Retinal pigment epithelial cell (primary cell): ENCODE measurements around the gene RBP3.

Experiments used
- DNase-seq: peaks from one replicate; pipeline ENCODE4 v3.0.0-alpha.2; 2010; ENCODE audit warnings: low read depth
- H3K4me3 ChIP-seq: 2 replicates; pipeline ENCODE4 v1.5.1; 2011; ENCODE audit warnings: mild to moderate bottlenecking, low read length, control low read depth, moderate library complexity
- CTCF ChIP-seq: conservative IDR thresholded peaks from 2 replicates; pipeline ENCODE4 v1.5.1; 2011; ENCODE audit warnings: low read depth, low read length, control low read depth, inconsistent platforms

The RBP3 gene

GRCh38 chr10:47350671-47351640 lies 2.8 kb downstream of the RBP3 start:
- no peak for TF ChIP-seq CTCF
- DNase-seq, result no peak
- no peak overlapping the region for H3K4me3 ChIP-seq

DNA sequence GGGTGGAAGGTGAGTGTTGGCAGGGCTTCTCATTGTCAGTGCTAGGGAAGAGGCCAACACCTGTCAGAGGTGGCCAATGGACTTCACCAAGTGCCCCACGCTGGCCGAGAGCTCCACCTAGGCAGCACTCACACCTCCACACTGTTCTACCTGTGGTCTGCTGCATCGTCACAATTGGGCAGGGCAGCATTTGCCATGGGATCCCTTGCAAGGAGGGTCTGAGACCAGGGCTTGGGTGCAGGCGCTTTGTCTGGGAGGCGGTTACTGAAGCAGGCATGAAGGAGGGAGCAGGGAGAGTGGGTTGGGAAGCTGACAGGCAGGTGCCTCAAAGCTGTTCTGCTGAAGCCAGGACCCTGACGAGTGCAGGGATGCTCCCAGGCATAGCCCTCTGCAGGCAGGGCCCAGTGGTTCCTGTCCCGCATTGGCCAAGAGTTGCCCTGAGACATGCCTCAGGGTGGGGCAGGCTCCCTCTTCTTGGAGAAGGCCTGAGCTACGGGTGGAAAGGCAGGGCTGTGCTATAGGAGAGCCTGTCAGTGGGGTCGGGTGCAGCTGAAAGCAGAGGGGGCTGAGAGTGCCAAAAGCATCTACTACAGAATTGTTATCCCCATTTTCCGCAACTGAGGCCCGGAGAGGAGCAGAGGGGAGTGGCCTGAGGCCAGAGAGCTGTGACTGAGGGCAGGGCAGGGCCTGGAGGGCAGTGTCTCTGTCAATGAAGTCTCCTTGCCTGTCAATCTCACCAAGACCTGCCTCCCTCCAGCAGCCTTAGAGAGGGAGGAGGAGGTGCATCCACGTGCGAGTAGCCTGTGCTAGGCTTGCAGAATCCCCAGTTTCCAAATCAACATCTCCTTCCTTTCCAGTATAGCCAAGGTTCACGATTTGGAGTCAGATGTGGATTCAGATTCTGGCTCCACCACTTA lies 4.0 kb downstream of the RBP3 start:
- H3K4me3 ChIP-seq, result no peak overlapping the region
- TF ChIP-seq CTCF, result no peak

DNA sequence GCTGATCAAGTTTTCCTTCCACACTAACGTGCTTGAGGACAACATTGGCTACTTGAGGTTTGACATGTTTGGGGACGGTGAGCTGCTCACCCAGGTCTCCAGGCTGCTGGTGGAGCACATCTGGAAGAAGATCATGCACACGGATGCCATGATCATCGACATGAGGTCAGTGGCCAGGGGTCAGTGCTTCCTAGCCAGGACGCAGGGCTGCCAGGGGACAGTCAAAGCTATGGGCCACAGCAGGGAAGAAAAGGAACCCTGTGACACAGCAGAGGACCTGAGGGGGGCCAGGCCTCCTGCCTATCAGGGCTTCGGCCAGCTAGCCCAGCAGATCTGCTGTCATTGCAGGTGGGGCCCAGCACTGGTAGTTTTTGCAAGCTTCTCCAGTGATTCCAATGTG lies 5.2 kb downstream of the RBP3 start:
- no peak for TF ChIP-seq CTCF
- no peak overlapping the region for H3K4me3 ChIP-seq
- DNase-seq, result no peak

More for the DNA sequence above, 4.0 kb downstream of the RBP3 start:
- no peak for DNase-seq

GRCh38 chr10:47354165-47354564 lies 6.0 kb downstream of the RBP3 start:
- no peak overlapping the region for H3K4me3 ChIP-seq
- TF ChIP-seq CTCF, result peak; percentile 46
- no peak for DNase-seq

DNA sequence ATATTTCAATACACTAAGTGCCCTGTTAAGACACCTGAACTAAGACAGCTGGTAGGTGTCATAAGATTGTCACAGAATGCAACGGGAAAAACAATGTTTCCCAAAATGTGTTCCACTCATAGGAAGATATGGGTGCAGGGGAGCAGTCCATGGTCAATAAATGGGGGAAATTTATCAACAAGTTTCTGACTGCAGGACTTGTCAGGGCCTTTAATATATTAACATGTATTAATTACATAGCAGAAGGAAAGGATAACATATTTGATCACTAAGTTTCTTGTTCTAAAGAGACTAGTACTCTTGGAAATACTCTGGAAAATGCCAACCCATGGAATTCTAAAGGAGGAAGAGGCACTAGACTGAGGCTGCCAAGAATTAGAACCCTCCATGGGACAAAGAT lies 6.7 kb downstream of the RBP3 start:
- TF ChIP-seq CTCF, result no peak
- DNase-seq, result no peak
- H3K4me3 ChIP-seq, result no peak overlapping the region

- DNase-seq, result no peak
- no peak overlapping the region for H3K4me3 ChIP-seq
- TF ChIP-seq CTCF, result no peak
Observed at GRCh38 chr10:47356708-47357107, 8.5 kb downstream of the RBP3 start.
